Measurements from ENCODE around the gene CHRNA9.
"Not testable (repeated sequence)": the region's sequence is repeated elsewhere in the genome, so short reads cannot be mapped to it uniquely, and the experiment has no call there.

CHRNA9 gene

GRCh38 chr4:40334591-40335524 lies at the start of gene CHRNA9:
TSS of gene CHRNA9 (plus strand) at chr4:40335333. CDS start at chr4:40335468, 135 bp downstream.
- TF ChIP-seq CTCF (IDR thresholded peaks at IDR 0.05) = no peak
- TF ChIP-seq ZFX (IDR thresholded peaks at IDR 0.05; ENCODE audit: borderline replicate concordance) = no peak
- no peak within 1 kb of the TSS for H3K27ac ChIP-seq

GRCh38 chr4:40285692-40286091 lies 49.4 kb upstream of the CHRNA9 start:
- TF ChIP-seq ZFX (IDR thresholded peaks at IDR 0.05; ENCODE audit: borderline replicate concordance) = no peak
- no peak for TF ChIP-seq CTCF (IDR thresholded peaks at IDR 0.05)
- no peak overlapping the region for H3K27ac ChIP-seq

- no peak for TF ChIP-seq ZFX (IDR thresholded peaks at IDR 0.05; ENCODE audit: borderline replicate concordance)
- TF ChIP-seq CTCF (IDR thresholded peaks at IDR 0.05) = no peak
- H3K27ac ChIP-seq = no peak overlapping the region
Observed at GRCh38 chr4:40288566-40288965, 46.6 kb upstream of the CHRNA9 start.

- H3K27ac ChIP-seq = no peak overlapping the region
- TF ChIP-seq CTCF (IDR thresholded peaks at IDR 0.05) (no peak), ZFX (IDR thresholded peaks at IDR 0.05; ENCODE audit: borderline replicate concordance) (no peak)
Observed at GRCh38 chr4:40289366-40290188, 45.6 kb upstream of the CHRNA9 start.

- H3K27ac ChIP-seq = not testable (repeated sequence)
Observed at GRCh38 chr4:40290611-40291186, 44.4 kb upstream of the CHRNA9 start.

GRCh38 chr4:40292313-40292759 lies 42.8 kb upstream of the CHRNA9 start:
- TF ChIP-seq ZFX (IDR thresholded peaks at IDR 0.05; ENCODE audit: borderline replicate concordance) (no peak), CTCF (IDR thresholded peaks at IDR 0.05) (no peak)
- H3K27ac ChIP-seq = no peak overlapping the region

- no peak for TF ChIP-seq CTCF (IDR thresholded peaks at IDR 0.05)
- no peak for TF ChIP-seq ZFX (IDR thresholded peaks at IDR 0.05; ENCODE audit: borderline replicate concordance)
- H3K27ac ChIP-seq = no peak overlapping the region
Observed at GRCh38 chr4:40294339-40294738, 40.8 kb upstream of the CHRNA9 start.

GRCh38 chr4:40295030-40295429 lies 40.1 kb upstream of the CHRNA9 start:
- H3K27ac ChIP-seq = not testable (repeated sequence)

Data from 22Rv1 (cell line).